Kidney tubule cell (primary cell): ENCODE measurements around the gene ABCC1.
"Not testable (repeated sequence)": the region's sequence is repeated elsewhere in the genome, so short reads cannot be mapped to it uniquely, and the experiment has no call there.

Experiments used
- DNase-seq: peaks from one replicate; pipeline ENCODE4 v3.0.0-alpha.2; 2018; ENCODE audit warnings: low spot score

Gene ABCC1

DNA sequence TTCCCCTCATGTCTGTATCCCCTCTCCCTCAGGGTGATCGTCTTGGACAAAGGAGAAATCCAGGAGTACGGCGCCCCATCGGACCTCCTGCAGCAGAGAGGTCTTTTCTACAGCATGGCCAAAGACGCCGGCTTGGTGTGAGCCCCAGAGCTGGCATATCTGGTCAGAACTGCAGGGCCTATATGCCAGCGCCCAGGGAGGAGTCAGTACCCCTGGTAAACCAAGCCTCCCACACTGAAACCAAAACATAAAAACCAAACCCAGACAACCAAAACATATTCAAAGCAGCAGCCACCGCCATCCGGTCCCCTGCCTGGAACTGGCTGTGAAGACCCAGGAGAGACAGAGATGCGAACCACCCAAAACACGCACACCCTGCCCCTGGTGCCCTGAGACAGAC is 191.7 kb downstream of the ABCC1 start:
- DNase-seq = no peak

DNA sequence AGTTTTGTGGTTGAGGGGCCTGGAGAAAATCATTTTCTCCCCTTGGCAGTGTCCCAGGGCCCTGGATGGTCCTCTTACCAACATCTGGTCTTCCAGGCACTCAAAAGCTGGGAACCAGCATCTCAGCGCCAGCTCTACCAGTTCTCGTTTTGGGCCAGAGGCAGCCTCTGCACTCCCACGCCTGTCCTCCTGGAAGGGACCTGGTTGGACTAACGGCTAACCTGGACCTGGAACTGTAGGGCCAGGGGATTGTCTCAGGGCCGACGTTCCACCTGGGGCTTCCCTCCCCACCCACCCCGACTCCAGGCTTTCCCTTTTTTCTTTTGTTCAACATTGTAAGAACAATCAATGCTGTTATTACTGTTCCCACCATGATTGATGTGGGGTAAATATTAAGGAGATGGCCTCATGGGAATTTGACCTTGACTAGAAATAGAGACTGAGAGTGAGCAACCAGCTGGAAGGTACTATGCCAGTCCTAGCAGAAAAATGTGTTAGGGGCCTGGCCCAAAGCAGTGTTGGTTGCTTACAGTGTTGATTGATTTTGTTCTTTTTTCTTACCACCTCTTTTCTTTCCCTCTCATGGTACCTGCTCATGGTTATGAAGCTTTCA is 192.5 kb downstream of the ABCC1 start:
- no peak for DNase-seq

DNA sequence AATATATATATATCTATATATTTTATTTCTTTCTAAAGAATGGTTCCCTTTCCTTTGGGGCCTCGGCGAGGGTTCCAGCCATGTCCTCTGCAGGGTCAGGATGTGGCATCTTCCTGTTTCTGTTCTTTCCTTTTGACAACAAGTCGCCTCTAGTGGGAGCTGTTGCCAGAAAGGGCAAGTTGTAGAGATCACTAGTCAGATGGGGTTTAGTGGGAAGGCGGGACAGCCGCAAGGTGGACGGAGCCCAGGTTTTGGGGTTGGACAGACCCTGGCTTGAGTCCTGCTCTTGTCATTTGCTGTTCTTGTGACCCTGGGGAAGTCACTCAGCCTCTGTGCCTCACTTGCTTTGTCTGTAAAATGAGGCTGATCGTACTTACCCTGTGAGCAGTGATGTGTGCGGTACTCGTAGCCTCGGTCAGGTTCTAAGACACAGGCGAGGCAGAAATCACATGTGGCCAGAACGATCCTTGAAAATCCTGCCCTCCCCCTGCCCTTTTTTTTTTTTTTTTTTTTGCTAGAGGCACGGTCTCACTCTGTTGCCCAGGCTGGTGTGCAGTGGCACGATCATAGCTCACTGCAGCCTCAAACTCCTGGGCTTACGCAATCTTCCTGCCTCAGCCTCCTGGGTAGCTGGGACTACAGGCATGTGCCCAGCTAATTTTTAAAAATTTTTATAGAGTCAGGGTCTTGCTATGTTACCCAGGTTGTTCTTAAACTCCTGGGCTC is 193.8 kb downstream of the ABCC1 start:
- DNase-seq = peak; percentile 71

DNA sequence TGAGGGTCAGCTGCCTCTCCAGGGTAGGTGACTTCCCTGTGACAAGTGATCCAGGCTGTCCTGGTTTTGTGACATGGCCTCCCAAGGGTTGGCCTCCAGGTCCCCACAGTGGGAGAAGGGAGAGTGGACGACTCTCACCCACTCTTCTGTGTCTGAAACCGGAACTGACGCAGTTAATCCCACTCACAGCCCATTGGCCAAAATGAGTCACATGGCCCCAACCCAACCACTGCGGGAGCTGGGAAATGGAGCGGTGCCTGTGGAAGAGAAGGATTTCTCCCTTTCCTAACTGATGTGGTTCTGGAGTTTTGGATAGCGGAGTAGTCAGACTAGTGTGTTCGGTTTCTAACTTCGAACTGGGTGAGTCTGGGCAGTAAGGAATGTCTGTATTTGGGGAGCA is 194.5 kb downstream of the ABCC1 start:
- no peak for DNase-seq

DNA sequence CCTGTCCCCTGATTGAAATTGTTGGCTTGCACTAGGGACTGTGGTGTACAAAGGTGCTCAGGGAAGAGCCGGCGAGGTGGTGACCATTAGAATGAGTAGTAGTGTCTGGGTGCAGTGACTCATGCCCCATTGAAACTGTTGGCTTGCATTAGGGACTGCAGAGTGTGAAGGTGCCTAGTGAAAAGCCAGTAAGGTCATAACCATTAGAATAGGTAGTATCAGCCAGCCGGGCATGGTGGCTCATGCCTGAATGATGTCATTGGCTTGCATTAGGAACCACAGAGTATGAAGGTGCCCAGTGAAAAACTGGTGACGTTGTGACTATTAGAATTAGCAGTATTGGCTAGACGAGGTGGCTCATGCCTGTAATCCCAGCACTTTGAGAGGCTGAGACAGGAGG is 195.0 kb downstream of the ABCC1 start:
- DNase-seq = peak; percentile 99

DNA sequence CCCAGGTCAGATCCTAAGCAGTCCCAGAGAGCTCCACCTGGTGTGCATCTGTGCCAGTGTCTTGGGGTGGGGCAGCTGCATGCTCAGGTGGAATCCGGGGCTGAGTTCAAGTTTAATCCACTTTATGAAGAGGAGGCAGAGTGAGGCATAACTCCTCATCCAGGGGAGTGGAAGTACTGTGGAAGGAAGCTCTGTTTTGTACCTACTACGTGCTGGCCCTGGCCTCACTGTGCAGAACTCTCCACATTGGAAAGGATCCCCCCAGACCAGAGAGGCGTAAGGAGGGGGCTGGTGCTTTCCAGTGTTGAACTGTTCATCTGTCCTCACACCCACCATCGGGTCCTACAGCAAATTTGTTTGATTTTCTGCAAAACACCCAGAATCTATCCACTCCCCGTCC is 195.9 kb downstream of the ABCC1 start:
- DNase-seq = no peak

DNA sequence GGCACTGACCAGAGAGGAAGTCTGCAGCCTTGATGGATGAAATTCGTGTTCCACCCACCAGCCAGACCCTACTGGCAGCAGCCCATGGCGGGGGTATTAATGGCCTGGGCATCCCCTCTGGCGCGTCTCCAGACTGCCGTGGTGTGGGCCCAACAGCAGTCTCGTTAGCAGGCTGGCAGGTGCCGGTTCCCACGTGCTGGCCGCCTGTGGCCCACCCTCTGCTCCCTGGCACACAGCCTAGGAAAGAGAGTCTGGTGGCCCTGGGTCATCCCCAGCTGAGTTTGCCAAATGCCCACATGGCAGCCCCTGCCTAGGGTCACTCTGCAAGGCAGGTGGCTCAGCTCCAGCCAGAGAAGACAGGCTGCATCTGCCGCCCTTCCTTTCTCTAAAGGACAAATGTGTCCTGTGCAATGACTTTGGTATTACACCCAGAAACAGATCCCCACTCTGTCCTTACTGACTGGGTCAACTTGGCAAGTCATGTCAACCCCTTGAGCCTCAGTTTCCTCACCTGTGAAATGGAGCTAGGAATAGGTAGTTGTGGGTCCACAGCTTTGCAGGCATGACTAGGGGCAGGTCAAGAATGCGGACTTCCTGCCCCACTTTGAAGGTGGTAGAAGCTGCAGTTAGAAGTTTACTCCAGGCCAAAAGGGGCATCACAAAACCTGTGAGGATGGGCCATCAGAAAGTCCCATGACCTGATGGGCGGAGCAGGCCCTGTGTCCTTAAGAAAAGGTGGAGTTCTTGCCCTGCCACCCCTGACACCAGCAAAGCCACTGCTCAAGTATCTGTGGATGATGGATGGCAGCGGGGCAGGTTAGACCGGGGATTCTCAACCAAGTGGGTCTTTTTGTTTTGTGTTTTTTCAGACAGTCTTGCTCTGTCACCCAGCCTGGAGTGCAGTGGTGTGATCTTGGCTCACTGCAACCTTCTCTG is 197.2 kb downstream of the ABCC1 start:
- no peak for DNase-seq

DNA sequence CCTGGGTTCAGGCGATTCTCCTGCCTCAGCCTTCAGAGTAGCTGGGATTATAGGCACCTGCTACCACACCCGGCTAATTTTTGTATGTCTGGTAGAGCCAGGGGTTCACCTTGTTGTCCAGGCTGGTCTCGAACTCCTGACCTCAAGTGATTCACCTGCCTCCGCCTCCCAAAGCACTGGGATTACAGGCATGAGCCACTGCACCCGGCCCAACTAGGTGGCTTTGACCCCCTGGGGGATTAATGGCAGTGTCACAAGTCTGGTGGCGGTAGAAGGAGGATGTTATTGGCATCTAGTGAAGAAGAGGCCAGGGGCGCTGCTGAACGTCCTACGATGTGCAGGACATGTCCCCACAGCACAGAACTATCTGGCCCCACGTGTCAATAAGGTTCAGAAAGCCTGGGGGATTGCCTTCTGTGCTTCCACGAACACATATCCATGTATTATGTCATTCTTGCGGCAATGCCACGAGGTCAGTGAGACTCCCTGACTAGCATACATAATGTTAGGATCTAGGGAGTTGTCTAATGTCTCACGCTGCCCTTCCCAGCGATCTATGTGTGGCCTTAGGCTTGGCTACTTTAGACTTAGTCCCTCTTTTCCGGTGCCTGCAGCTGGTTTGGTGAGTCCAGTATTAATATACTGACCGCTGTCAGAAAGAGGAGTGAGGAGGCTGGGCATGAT is 198.0 kb downstream of the ABCC1 start:
- peak; percentile 43 for DNase-seq

DNA sequence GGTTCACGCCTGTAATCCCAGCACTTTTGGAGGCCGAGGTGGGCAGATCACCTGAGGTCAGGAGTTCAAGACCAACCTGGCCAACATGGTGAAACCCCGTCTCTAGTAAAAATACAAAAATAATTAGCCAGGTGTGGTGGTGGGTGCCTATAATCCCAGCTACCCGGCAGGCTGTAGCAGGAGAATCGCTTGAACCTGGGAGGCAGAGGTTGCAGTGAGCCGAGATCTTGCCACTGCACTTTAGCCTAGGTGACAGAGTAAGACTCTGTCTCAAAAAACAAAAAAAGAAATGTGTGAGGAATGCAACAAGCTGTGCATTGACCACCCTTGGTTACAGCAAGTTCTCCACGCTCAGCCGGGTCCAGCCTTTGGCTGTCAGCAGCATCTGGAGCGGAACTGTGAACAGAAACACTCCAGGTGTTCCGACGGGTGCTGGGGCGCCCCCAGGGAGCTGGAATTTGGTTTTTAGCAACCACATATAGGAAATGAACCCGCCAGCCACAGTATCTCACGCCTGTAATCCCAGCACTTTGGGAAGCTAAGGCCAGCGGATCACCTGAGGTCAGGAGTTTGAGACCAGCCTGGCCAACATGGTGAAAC is 198.7 kb downstream of the ABCC1 start:
- DNase-seq = peak; percentile 76

DNA sequence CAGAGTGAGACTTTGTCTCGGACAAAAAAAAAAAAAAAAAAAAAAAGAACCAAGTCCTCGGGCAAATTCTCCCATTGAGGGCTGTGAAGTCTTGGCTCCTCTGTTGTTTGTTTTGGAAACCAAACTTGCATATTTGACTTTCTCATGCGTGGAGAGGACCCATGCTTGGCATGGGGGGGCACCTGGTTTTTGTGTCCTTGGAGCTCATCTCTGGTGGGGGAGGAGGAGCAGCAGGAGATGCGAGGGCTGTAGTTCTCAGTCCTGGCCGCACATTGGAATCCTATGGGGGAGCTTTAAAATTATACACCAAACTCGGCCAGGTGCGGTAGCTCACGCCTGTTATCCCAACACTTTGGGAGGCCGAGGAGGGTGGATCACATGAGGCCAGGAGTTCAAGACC is 199.3 kb downstream of the ABCC1 start:
- DNase-seq = peak; percentile 84

DNA sequence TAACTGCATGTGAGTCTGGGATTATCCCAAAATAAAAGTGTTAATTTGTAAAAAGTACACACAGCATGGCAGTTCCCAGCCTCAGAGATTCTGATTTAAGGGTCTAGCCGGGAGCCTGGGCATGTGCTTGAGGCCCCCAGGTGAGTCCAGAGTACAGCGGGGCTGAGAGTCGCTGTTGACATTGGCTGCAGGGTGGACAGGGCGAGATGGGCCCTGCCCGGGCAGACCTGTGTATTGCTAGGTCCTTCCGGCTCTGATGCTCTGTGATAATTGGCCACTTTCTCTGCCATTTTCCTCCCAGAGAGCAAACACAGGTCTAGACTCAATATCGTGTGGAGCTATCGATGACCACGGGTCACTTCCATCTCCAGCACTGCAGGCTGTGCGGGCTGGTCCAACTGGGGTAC is 200.3 kb downstream of the ABCC1 start:
- no peak for DNase-seq

DNA sequence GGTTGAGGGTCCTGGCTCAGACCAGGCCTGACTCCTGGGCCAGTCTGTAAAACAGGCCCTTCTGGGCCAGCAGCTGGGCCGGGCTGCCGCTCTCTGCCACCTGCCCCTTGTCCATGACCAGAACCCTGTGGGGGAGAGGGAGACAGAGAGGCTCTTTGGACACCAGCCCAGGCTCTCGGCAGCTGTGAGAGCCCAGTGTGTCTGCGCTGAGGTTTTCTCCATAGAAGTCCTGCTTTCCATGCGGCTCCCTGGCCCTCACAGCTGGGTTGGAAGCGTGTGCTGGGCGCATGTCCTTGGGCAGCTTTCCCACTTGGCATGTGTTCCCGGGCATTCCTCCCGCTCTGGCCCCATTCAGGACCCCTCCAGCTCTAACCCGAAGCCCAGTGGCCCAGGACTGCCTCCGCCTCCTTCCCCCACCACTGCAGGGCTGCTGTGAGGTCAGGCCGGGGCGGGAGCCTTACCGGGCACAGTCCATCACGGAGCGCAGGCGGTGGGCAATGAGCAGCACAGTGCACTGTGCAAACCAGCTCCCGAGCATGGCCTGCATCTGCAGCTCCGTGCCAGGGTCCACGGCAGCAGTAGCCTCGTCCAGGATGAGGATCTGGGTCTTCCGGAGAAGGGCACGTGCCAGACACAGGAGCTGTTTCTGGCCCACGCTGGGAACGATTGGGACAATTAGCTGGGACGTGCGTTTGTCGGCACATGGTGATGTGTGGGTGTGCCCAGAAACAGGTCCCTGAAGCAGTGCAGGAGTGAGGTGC is 200.9 kb downstream of the ABCC1 start:
- no peak for DNase-seq

DNA sequence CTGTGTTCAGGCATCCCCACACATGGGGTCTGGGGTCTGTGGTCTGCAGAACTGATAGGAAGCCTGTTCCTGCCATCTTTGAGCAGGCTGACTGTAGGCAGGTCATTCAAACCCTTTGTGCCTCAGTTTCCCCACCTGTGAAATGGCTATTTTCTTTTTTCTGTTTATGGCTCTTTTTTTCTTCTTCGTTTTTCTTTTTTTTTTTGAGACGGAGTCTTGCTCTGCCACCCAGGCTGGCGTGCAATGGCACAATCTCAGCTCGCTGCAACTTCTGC is 201.4 kb downstream of the ABCC1 start:
- no peak for DNase-seq

DNA sequence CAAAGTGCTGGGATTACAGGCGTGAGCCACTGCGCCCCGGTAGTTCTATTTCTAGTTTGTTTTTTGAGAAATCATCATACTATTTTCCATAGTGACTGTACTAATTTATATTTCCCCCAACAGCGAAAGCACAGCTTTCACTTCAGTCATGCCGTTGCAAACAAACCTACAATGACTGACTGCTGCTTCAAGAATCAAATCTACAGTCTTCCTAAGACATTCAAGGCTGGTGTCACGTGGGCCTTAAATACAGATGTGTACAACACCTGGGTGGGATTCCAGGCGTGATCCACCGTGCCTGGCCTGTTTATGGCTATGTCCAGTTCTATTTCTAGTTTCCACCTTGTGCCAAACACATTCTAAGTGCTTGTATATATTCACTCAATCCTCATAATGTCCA is 201.9 kb downstream of the ABCC1 start:
- peak; percentile 17 for DNase-seq

DNA sequence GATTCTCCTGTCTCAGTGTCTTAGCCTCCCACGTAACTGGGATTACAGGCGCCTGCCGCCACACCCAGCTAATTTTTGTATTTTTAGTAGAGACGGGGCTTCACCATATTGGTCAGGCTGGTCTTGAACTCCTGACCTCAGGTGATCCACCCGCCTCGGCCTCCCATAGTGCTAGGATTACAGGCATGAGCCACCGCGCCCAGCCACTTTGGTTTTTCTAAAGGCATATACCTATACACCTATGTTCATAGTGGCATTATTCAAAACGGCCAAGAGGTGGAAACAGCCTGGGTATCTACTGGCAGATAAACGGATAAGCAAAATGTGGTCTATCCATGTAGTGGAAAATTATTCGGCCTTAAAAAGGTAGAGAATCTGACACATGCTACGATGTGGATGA is 203.6 kb downstream of the ABCC1 start:
- DNase-seq = not testable (repeated sequence)

DNA sequence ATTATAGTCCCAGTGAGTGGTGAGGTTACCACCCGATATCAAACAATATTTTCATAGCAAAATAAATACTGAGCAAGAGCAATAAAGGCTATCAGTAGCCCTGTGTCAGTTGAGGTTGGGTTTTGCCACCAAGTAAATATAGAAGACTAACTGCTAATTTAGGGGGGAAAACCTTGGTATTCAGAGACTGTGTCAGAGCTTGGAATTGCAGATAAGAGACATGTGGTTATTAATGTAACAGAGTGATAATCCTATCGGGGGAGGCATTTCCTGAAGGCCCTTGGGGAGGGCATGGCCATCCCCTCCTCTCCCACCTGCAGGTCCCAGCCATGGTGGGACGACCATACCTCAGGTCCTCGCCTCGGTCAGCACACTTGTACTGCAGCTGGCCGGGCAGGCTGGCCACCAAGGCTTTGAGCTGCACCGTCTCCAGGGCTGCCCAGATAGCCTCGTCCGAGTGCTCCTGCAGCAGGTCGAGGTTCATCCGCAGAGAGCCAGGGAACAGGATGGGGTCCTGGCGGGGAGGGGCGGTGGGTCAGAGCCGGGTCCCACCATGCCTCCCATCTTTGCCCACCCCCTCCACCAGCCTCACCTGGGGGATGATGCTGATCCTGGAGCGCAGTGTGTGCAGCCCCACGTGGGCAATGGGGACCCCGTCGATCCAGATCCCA is 205.0 kb downstream of the ABCC1 start:
- DNase-seq = no peak

DNA sequence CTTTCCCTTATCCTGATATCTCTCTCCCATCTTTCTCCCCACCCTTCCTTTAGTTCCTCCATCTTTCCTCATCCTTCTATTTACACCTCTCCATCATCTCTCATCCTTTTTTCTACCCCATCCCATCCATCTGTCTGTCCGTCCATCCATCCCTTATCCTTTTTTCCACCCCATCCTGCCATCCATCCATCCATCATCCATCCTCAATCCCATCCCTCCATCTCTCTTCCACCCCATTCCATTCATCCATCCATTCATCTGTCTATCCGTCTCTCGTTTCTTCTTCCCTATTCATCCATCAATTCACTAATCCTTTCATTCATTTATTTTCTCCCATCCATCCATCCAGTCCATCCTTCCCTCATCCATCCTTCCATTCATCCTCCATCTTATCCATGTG is 205.8 kb downstream of the ABCC1 start:
- no peak for DNase-seq

DNA sequence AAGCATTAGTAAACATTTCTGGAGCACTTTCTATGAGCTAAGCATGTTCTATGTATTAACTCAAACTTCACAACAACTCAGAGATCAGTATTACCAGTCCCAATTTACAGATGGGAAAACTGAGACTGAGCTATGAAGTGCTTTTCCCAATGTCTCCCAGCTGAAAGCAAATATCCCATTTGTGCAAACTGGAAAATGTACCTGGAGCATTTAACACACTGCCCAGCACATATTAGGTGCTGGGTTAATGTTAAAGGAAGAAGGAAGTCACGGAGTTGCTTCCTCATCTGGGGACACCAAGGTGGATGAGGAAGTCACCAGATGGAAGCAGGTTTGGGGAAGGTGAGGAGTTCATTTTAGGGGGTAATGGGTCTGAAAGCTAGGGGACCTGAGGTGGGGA is 207.8 kb downstream of the ABCC1 start:
- DNase-seq = no peak

DNA sequence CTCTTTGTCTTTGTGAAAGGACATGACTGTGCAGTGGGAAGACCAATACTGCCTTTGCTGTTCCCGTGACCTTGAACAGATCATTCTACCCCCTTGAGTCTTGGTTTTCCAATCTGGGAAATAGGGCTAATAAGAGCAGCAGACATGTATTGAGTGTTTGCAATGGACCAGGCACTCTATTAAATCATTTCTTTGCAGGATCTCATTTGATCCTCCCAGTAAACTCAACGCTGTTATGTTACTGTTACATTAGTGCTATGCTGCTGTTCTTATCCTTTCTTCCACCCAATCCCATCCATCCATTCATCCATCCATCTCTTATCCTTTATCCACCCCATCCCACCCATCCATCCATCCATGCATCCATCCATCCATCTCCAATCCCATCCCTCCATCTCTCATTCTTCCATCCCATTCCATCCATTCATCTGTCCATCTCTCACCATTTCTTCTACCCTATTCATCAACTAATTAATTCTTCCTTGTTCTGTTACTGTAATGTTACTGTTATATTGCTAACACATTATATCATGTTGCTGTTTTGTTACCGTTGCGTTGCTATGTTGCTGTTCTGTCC is 208.8 kb downstream of the ABCC1 start:
- no peak for DNase-seq

DNA sequence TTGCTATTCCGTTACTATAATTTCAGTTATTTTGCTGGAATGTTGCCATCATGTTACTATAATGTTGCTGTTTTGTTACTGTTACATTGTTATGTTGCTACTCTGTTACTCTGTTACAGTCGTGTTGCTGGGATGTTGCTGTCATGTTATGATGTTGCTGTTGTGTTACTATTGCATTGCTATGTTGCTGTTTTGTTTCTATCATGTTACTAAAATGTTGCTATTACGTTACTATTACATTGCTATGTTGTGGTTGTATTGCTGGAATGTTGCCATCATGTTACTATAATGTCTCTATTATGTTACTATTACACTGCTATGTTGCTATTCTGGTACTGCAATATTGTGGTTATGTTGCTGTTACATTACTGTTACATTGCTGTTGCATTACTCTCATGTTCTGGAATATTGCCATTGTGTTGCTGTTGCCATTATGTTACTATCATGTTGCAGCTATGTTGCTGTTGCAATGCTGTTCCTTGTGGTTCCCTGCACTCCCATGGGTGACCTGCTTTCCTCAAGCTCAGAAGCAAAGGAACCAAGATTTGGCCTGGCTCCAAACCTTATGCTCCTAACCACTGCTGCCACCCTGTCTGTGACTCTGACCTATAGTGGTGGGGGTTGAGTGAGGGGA is 209.4 kb downstream of the ABCC1 start:
- no peak for DNase-seq
